ENCODE measurements around the gene SUPT6H. TPM values are rescaled to one million over a fixed set of nuclear protein-coding genes. Genes with fewer than 3 reads are reported as not detected.

Gene SUPT6H
- polyA plus RNA-seq, 1 of the 3 experiments (the other 2 are of a cell fraction), result 26.9 TPM

- no peak overlapping the region for H3K4me2 ChIP-seq
- H3K27me3 ChIP-seq (ENCODE audit: insufficient read depth), result no peaks in the 10 kb centered on the region
- H2AFZ ChIP-seq (ENCODE audit: low read depth), result no peak overlapping the region
- ChIA-PET POLR2A (interaction anchor here (1.6 kb wide), 1 partner anchor 52 kb away, joined by 3 read pairs; the partner anchor contains the start of gene RPL23A), CTCF (interaction anchor here (0.9 to 1.5 kb wide), 7 partner anchors 10 to 59 kb away, joined by 3 to 6 read pairs (median 3); partner anchors contain the start of gene BLTP2)
- H3K4me1 ChIP-seq (ENCODE audit: control insufficient read depth in 1 of 2, insufficient read depth in 2 of 2, low read depth in 1 of 2, low read length in 1 of 2), result peaks cover 0 to 7% of the 10 kb centered on the region in 2 experiments; a peak in 2 of 4 replicates
- no peak for DNase-seq
- 93% methylated on average over 1 of the region's 1 CpG for WGBS (ENCODE audit: low lambda C conversion rate)
- no peaks in the 10 kb centered on the region for H3K9me3 ChIP-seq
- TF ChIP-seq RFX5 (IDR thresholded peaks at IDR 0.05; ENCODE audit: low read length), result no peak
- no peak for TF ChIP-seq CHD2 (IDR thresholded peaks at IDR 0.05; ENCODE audit: low read length, partially characterized antibody)
- H4K20me1 ChIP-seq (ENCODE audit: insufficient read depth), result peaks cover 53% of the 10 kb centered on the region
- H3K36me3 ChIP-seq (replicated peaks in 1 of 2; ENCODE audit: control insufficient read depth in 1 of 2, insufficient read depth in 2 of 2, low read length in 1 of 2), result peaks cover 39 to 44% of the 10 kb centered on the region in 2 experiments
- H3K27ac ChIP-seq (ENCODE audit: low read depth in 2 of 2, low read length in 1 of 2), result no peak overlapping the region
- H3K9me2 ChIP-seq, result no peaks in the 10 kb centered on the region
- H3K9ac ChIP-seq, result no peak overlapping the region
- peaks cover 81% of the 10 kb centered on the region for H3K79me2 ChIP-seq (ENCODE audit: insufficient read depth)
- no peak overlapping the region for H3K4me3 ChIP-seq (ENCODE audit: low read depth in 2 of 2, low read length in 1 of 2)
- H3F3A ChIP-seq (replicated peaks; ENCODE audit: insufficient read depth), result no peaks in the 10 kb centered on the region
Observed at GRCh38 chr17:28667870-28668269, 5.9 kb downstream of the SUPT6H start.

DNA sequence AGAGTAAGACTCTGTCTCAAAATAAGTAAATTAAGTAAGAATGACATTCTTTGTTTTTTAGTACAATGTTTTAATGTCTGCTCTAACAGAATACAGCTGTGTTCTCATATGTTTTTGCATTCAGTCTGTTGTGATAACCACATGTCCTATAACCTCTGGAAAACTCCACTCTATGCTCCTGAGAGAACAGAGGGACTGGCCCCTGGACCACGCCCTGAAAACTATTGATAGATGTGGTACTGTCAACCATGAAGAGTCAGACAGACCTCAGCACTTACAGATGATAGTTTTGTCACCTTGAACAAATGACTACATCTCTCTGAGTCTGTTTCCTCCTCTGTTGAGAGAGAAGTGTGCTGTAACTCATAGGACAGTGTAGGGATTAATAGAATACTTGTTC is 7.9 kb downstream of the SUPT6H start:
- Histone ChIP-seq H3K4me3 (ENCODE audit: low read depth in 2 of 2, low read length in 1 of 2) (no peak overlapping the region), H3K9me2 (no peaks in the 10 kb centered on the region), H3K9me3 (no peaks in the 10 kb centered on the region), H3F3A (replicated peaks; ENCODE audit: insufficient read depth) (no peaks in the 10 kb centered on the region), H3K4me1 (ENCODE audit: control insufficient read depth in 1 of 2, insufficient read depth in 2 of 2, low read depth in 1 of 2, low read length in 1 of 2) (peaks cover 0 to 3% of the 10 kb centered on the region in 2 experiments; a peak in 1 of 4 replicates), H3K27ac (ENCODE audit: low read depth in 2 of 2, low read length in 1 of 2) (no peak overlapping the region), H3K4me2 (no peak overlapping the region), H4K20me1 (ENCODE audit: insufficient read depth) (peaks cover 38% of the 10 kb centered on the region), H3K9ac (no peak overlapping the region), H3K79me2 (ENCODE audit: insufficient read depth) (peaks cover 60% of the 10 kb centered on the region), H2AFZ (ENCODE audit: low read depth) (no peak overlapping the region), H3K36me3 (replicated peaks in 1 of 2; ENCODE audit: control insufficient read depth in 1 of 2, insufficient read depth in 2 of 2, low read length in 1 of 2) (peaks cover 58 to 61% of the 10 kb centered on the region in 2 experiments), H3K27me3 (ENCODE audit: insufficient read depth) (no peaks in the 10 kb centered on the region)
- TF ChIP-seq IRF3 (IDR thresholded peaks at IDR 0.05; ENCODE audit: low read depth, low read length) (no peak), EZH2phosphoT487 (IDR thresholded peaks at IDR 0.05; ENCODE audit: borderline replicate concordance, low read depth) (no peak), TCF12 (IDR thresholded peaks at IDR 0.05) (no peak), TEAD4 (IDR thresholded peaks at IDR 0.05; ENCODE audit: borderline replicate concordance, insufficient read depth) (no peak), RXRA (IDR thresholded peaks at IDR 0.05; ENCODE audit: borderline replicate concordance, low read depth) (no peak), RAD21 (IDR thresholded peaks at IDR 0.05; ENCODE audit: low read length) (no peak)
- TF ChIP-seq, protein P1, sequence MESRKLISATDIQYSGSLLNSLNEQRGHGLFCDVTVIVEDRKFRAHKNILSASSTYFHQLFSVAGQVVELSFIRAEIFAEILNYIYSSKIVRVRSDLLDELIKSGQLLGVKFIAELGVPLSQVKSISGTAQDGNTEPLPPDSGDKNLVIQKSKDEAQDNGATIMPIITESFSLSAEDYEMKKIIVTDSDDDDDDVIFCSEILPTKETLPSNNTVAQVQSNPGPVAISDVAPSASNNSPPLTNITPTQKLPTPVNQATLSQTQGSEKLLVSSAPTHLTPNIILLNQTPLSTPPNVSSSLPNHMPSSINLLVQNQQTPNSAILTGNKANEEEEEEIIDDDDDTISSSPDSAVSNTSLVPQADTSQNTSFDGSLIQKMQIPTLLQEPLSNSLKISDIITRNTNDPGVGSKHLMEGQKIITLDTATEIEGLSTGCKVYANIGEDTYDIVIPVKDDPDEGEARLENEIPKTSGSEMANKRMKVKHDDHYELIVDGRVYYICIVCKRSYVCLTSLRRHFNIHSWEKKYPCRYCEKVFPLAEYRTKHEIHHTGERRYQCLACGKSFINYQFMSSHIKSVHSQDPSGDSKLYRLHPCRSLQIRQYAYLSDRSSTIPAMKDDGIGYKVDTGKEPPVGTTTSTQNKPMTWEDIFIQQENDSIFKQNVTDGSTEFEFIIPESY (IDR thresholded peaks at IDR 0.05; ENCODE audit: borderline replicate concordance, low read depth), result no peak
- TF ChIP-seq, protein P2, sequence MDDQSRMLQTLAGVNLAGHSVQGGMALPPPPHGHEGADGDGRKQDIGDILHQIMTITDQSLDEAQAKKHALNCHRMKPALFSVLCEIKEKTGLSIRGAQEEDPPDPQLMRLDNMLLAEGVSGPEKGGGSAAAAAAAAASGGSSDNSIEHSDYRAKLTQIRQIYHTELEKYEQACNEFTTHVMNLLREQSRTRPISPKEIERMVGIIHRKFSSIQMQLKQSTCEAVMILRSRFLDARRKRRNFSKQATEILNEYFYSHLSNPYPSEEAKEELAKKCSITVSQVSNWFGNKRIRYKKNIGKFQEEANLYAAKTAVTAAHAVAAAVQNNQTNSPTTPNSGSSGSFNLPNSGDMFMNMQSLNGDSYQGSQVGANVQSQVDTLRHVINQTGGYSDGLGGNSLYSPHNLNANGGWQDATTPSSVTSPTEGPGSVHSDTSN (IDR thresholded peaks at IDR 0.05), result no peak
- ChIA-PET CTCF (no interaction called here), POLR2A (no interaction called here)
- DNase-seq, result no peak
- WGBS (ENCODE audit: low lambda C conversion rate), result 94% methylated on average over 1 of the region's 1 CpG
